H7 (cell line): Measurements from ENCODE around the gene CDRT4. TPM values are rescaled to one million over a fixed set of nuclear protein-coding genes. Genes with fewer than 3 reads are reported as not detected.

Experiments used
- DNase-seq: peaks from one replicate; pipeline ENCODE4 v3.0.0; 2012
- H3K27me3 ChIP-seq: 2 replicates; pipeline ENCODE4 v1.6.0; 2011; ENCODE audit warnings: mild to moderate bottlenecking, low read length; ENCODE audit not compliant: control insufficient read depth, insufficient read depth
- H3K36me3 ChIP-seq: replicated peaks from 2 replicates; pipeline ENCODE4 v1.5.1; 2011; ENCODE audit warnings: low read length; ENCODE audit not compliant: control insufficient read depth, insufficient read depth
- H3K4me3 ChIP-seq: 2 replicates; pipeline ENCODE4 v1.5.1; 2011; ENCODE audit warnings: low read depth, mild to moderate bottlenecking, control low read depth, low read length, moderate library complexity; ENCODE audit not compliant: insufficient read depth
- total RNA-seq: library from RNA; depleted of rRNA; stranded (reverse); fragments of >200 nt; shearing (Covaris generic); gene quantifications from 2 replicates; pipeline ENCODE4 v1.2.3, GENCODE V29; 2014

The CDRT4 gene
- total RNA-seq, 1 experiment from 2014 or later, result 3.9 TPM

DNA sequence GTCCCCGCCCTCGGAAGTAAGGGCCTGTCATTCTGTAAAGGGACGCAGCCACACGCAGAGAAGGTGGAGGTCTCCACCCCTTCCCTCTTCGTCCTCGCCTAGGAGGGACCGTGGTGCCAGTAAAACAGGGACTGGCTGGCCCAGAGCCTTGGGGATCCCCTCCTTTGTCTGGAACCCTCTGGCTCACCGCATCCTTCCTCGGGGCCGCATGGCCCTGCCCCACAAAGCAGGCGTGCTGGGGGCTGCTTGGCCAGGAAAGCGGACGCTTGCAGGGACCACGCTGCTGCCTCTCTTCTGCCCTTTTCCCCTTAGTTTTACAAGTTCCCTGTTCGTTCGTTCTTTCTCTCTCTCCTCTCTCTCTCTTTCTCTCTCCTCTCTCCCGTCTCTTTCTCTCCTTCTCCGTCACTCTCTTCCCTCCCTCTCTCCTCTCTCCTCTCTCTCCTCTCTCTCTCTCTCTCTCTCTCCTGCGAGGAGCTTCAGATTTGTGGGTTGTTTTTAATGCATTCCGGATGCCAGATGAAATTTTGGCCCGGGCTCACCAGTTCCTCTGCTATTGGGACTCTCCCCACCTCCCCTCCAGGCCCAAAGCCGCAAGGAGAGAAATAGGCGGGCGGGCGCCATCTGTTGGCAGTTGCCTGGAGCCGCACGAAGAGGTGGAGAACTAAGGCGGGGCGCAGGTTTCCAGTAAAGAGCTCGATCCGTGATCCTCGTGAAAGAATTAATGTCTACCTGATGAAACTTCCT lies 35.1 kb upstream of the CDRT4 start:
- Histone ChIP-seq H3K36me3 (peaks cover 3% of the 10 kb centered on the region), H3K4me3 (no peak overlapping the region), H3K27me3 (no peaks in the 10 kb centered on the region)
- DNase-seq, result peak; percentile 90

DNA sequence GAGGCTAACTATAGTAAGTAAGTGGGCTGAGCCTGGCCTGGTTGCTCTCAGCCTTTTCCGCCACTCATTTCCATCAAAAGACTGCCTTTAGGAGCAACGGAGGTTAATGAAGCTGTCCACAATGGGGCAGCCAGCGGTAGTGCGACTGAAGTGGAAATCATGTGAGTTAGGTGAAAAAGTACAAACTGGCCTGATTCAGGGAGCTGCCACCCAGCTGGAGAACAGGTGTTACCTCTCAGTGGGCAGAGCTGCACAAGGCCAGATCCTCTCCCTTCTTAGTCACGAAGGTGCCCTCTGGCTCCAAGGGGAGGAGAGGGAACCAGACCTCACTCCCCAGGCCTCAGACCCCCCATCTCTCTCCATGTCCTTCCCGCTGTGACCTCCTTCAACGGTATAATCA lies 34.4 kb upstream of the CDRT4 start:
- peaks cover 4% of the 10 kb centered on the region for H3K36me3 ChIP-seq
- no peak for DNase-seq
- no peak overlapping the region for H3K4me3 ChIP-seq
- no peaks in the 10 kb centered on the region for H3K27me3 ChIP-seq

- no peak overlapping the region for H3K4me3 ChIP-seq
- H3K36me3 ChIP-seq, result peaks cover 4% of the 10 kb centered on the region
- DNase-seq, result no peak
- H3K27me3 ChIP-seq, result no peaks in the 10 kb centered on the region
These were observed 33.9 kb upstream of the CDRT4 start for GRCh38 chr17:15501282-15501681.

DNA sequence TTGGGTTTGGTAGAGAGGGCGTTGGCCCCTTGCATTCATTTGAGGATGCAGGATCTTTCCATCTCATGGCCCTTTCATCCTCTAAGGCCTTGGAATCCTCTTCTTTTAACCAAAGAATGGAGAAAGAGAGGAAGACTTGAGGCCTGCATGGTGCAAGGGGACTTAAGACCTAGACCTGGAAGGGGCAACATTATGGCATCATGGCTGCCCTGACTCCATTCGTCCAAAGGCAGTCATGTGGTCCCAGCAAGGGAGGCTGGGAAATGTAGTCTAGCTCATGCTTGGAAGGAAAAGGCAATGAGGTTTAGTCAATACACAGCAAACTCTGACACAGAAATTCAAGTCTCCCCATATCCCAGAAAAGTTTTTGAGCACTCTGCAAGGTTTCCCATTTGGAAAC lies 30.7 kb upstream of the CDRT4 start:
- DNase-seq, result no peak
- Histone ChIP-seq H3K36me3 (peaks cover 8% of the 10 kb centered on the region), H3K4me3 (no peak overlapping the region), H3K27me3 (no peaks in the 10 kb centered on the region)

- Histone ChIP-seq H3K27me3 (no peaks in the 10 kb centered on the region), H3K36me3 (peaks cover 8% of the 10 kb centered on the region), H3K4me3 (no peak overlapping the region)
These were observed 29.6 kb upstream of the CDRT4 start for GRCh38 chr17:15496735-15497670.

DNA sequence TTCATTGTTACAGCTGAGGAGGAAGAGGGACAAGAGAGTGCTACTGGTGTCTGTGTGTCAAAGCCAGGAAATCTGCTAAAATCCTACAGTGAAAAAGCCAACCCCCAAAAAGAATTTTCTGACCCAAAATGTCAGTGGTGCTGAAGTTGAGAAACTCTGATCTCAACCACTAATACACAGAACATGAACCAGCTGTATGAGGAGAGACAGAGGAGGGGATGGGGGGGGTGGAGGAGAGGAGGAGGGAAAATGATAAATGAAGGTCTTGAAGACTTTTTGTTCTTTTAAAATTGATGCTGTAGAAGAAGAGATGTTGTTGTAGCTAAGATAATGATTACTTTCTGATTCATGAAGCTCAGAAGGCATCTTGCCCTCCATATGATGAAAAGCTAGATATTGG lies 27.4 kb upstream of the CDRT4 start:
- H3K4me3 ChIP-seq, result no peak overlapping the region
- H3K36me3 ChIP-seq, result peaks cover 6% of the 10 kb centered on the region

More at GRCh38 chr17:15496735-15497670, 29.6 kb upstream of the CDRT4 start:
- no peak for DNase-seq

DNA sequence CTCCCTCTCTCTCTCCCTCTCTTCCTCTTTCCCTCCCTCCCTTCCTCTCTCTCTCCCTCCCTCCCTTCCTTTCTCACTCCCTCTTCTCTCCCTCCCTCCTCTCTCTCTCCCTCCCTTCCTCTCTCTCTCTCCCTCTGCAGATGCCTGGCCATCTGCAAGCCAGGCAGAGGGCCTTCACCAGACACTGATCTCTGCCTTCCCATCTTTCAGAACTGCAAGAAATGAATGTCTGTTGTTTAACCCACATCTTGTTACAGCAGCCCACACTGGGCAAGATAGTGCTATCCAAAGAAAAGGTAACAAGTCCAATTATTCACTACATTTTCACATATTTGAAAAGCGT lies 26.2 kb upstream of the CDRT4 start:
- no peak overlapping the region for H3K4me3 ChIP-seq
- H3K36me3 ChIP-seq, result peaks cover 5% of the 10 kb centered on the region; the same call in 1 of the 2 replicates
- no peaks in the 10 kb centered on the region for H3K27me3 ChIP-seq
- no peak for DNase-seq

More for the DNA sequence above, 27.4 kb upstream of the CDRT4 start:
- DNase-seq, result no peak
- H3K27me3 ChIP-seq, result no peaks in the 10 kb centered on the region

DNA sequence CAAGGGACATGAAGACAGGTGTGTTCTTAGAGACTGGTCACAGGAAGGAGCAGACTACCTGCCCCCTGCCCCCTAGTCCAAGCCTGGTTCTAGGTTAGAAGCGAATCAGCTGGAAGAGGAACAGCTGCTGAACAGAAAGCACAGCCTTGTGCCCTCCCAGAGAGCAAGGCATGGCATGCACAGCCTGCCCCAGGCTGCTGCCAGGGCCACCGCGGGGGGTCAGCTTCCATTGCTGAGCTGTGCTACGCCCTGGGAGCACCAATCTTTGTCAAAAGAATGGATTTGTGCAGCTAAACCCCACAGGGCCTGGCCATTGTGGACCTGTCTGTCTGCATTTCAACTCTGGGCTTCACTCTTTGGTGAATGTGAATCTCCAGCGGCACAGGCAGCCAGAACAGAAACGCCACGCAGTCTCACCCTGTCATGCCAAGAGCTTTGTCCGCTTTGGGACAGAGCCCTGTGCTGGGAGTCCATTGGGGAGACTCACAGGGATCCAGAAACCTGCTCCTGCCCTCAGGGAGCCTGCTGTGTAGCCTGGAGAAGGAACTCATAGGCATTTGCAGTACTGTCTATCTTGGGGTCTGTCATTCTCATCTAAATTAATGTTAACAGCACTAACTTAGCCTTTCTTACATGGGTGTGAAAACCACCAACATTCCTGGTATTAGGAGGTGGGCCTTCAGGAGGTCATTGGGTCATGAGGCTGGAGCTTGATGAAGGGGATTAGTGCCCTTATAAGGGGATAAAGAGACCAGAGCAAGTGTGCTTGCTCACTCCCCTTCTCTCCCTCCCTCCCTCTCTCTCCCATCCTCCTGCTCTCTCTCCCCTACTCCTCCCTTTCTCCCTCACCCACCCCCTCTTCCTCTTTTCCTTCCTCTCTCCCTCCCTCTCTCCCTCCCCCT lies 25.6 kb upstream of the CDRT4 start:
- H3K27me3 ChIP-seq, result no peaks in the 10 kb centered on the region
- peaks cover 5% of the 10 kb centered on the region; the same call in 1 of the 2 replicates for H3K36me3 ChIP-seq
- no peak overlapping the region for H3K4me3 ChIP-seq
- no peak for DNase-seq

DNA sequence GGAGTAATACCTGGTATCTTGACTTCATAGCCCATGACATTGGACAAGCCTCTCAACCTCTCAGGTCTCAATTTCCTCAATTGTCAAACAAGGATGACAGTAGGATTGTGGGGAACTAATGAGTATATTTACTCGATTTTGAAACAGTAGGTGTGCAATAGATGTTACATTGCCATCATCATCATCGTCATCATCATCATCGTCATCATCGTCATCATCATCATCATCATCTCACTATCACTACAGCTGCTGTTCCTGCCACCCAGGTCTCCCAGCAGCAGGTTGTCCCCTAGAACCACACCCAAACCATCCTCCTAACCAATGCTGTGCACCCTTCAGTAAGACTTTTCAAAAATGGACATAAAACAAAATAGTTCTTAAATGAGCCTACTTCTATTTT lies 24.8 kb upstream of the CDRT4 start:
- DNase-seq, result no peak
- no peak overlapping the region for H3K4me3 ChIP-seq
- peaks cover 5% of the 10 kb centered on the region; the same call in 1 of the 2 replicates for H3K36me3 ChIP-seq
- no peaks in the 10 kb centered on the region for H3K27me3 ChIP-seq

GRCh38 chr17:15490634-15491261 lies 23.3 kb upstream of the CDRT4 start:
- H3K4me3 ChIP-seq, result no peak overlapping the region
- no peaks in the 10 kb centered on the region for H3K27me3 ChIP-seq
- peak; percentile 69 for DNase-seq
- H3K36me3 ChIP-seq, result peaks cover 2% of the 10 kb centered on the region; the same call in 1 of the 2 replicates

DNA sequence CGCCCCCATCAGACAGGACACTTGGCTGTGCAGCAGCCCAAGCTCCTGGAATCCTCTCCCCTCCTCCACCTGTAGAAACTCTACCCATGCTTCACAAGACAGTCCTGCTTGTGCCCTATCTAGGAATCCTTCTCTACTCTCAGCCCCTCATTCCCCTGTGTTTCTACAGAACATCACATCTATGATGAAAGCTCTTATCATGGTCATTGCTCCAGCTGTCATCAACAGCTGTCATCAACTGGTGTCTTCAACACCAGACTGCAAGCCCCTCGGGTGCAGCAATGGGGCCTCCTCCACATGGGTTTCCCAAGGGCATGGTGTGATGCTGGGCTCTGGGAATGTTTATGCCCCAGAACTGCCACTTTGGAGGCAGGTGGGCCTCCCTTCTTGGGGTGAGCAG lies 21.1 kb upstream of the CDRT4 start:
- no peak for DNase-seq
- Histone ChIP-seq H3K36me3 (peaks cover under 1% of the 10 kb centered on the region; the same call in 1 of the 2 replicates), H3K27me3 (no peaks in the 10 kb centered on the region), H3K4me3 (no peak overlapping the region)

DNA sequence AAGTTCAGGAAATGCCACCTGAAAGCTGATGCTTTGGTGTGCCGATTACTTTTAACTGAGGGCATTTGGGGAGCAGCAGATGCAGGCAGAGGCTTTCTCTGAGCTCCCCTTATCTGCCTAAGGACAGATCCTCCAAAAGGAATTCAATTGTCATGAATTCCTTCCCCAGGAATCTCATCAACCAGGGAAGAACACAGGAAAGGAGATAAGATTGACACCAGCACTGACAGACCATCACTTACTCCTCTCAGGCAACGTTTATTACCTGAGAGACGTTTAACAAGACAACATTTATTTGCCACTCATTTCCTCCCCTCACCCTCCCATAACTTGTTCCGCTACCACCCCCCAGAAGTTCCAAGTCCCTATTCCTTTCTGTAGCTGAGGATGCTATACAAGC lies 17.6 kb upstream of the CDRT4 start:
- peaks cover 2% of the 10 kb centered on the region; the same call in 1 of the 2 replicates for H3K36me3 ChIP-seq
- no peak for DNase-seq
- H3K27me3 ChIP-seq, result no peaks in the 10 kb centered on the region

DNA sequence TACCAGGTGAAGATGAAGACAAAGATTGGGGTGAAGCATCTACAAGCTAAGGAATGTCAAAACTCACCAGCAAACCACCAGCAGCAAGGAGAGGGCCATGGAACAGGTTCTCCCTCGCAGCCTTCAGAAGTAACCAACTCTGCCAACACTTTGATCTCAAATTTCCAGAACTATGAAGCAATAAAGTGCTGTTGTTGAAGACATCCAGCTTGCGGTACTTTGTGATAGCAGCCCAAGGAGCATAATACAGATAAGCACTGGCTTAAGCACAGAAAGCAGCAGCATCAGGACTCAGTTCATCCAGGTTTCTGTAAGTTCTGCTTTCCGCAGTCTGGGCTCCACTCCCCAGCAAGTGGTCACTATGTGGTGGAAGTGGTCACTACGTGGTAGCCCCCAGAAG lies 16.0 kb upstream of the CDRT4 start:
- peaks cover 2% of the 10 kb centered on the region; the same call in 1 of the 2 replicates for H3K36me3 ChIP-seq
- DNase-seq, result no peak
- no peaks in the 10 kb centered on the region for H3K27me3 ChIP-seq
- H3K4me3 ChIP-seq, result no peak overlapping the region

More for the DNA sequence above, 17.6 kb upstream of the CDRT4 start:
- H3K4me3 ChIP-seq, result no peak overlapping the region

DNA sequence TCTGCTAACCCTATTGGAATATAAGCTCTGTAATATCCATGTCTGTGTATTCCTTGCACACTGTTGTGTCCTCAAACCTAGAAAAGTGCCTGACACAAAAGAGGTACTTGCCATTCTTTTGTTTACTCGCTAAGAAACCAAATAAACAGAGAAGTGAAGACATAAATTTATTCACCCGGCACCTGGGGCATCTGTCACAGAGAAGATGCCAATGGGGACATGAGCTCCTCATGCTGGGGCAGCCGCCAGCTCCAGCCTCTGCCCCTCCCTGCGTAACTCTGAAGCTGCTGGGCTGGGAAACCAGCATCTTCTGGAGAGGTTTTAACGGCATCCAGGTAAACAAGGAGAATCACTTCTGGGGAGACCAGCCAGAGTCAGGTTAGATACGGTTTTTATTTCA lies 15.1 kb upstream of the CDRT4 start:
- no peak for DNase-seq
- peaks cover 2% of the 10 kb centered on the region; the same call in 1 of the 2 replicates for H3K36me3 ChIP-seq
- H3K27me3 ChIP-seq, result no peaks in the 10 kb centered on the region
- H3K4me3 ChIP-seq, result no peak overlapping the region
